Activated naive CD8-positive, alpha-beta T cell treated with anti-CD3 and anti-CD28 coated beads, Interleukin-2, amount 10 ng/mL, durations not matched to agents 7 days and 5 days (primary cell): ENCODE data around the gene MAP4K3. TPM values are rescaled to one million over a fixed set of nuclear protein-coding genes. Genes with fewer than 3 reads are reported as not detected.
"Not testable (repeated sequence)": the region's sequence is repeated elsewhere in the genome, so short reads cannot be mapped to it uniquely, and the experiment has no call there.

Experiments used
- ATAC-seq: fragments of 150-1000 bp; cut with Tn5 transposase; one replicate; pipeline ENCODE4 v1.10.0; 2021; ENCODE audit warnings: low read depth, moderate library complexity
- POLR2A ChIA-PET: fragments of 350-600 bp; sonication (Branson Sonifier 250); formaldehyde crosslinking; loops from one replicate; lab custom pipeline; 2021; ENCODE audit warnings: antibody characterized with exemption; lab: Charles Lee
- DNase-seq: peaks from one replicate; pipeline ENCODE4 v3.0.0; 2021
- H3K27ac Mint-ChIP-seq: one replicate; pipeline ENCODE4 v1.8.0; 2022; ENCODE audit warnings: mild to moderate bottlenecking, mixed read lengths
- H3K27me3 Mint-ChIP-seq: one replicate; pipeline ENCODE4 v1.8.0; 2022; ENCODE audit warnings: mild to moderate bottlenecking, moderate library complexity, mixed read lengths
- H3K36me3 Mint-ChIP-seq: one replicate; pipeline ENCODE4 v1.8.0; 2021; ENCODE audit warnings: mild to moderate bottlenecking, mixed read lengths
- H3K4me1 Mint-ChIP-seq: one replicate; pipeline ENCODE4 v1.8.0; 2021; ENCODE audit warnings: mixed read lengths
- H3K4me3 Mint-ChIP-seq: one replicate; pipeline ENCODE4 v1.8.0; 2022; ENCODE audit warnings: mild to moderate bottlenecking, moderate library complexity, mixed read lengths
- H3K9me3 Mint-ChIP-seq: one replicate; pipeline ENCODE4 v1.8.0; 2021; ENCODE audit warnings: mixed read lengths
- total RNA-seq, 2 experiments: library from RNA; stranded (reverse); gene quantifications; one replicate each; pipeline ENCODE4 v1.2.3, GENCODE V29; 2021

MAP4K3 gene
- total RNA-seq, 2 experiments from 2014 or later: 12.1 to 13.7 TPM

DNA sequence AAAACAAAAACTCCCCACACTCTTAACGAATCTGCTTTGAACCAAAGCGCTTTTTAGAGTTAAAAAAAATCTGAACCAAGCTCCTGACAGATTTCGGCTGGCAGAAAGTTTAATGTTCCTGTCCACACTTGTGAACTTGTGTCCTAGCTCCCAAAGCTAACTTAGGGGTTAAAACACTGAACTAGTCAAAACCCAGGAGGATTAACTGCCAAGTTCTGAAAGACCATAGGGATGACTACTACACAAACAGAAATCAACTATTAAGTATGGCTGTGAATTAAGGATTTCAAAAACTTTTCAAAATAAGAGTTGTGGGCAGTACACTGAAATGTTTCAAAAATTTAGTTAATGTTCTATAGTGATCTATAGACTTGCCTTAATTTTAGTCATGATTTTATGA is 167.1 kb downstream of the MAP4K3 start:
- H3K36me3 Mint-ChIP-seq: peaks cover 11% of the 10 kb centered on the region
- H3K27ac Mint-ChIP-seq: no peak overlapping the region
- no peak overlapping the region for H3K4me3 Mint-ChIP-seq
- H3K27me3 Mint-ChIP-seq: no peaks in the 10 kb centered on the region
- POLR2A ChIA-PET: no interaction called here
- peaks cover 12% of the 10 kb centered on the region for H3K4me1 Mint-ChIP-seq
- no peak for DNase-seq
- no peak for ATAC-seq
- no peaks in the 10 kb centered on the region for H3K9me3 Mint-ChIP-seq

DNA sequence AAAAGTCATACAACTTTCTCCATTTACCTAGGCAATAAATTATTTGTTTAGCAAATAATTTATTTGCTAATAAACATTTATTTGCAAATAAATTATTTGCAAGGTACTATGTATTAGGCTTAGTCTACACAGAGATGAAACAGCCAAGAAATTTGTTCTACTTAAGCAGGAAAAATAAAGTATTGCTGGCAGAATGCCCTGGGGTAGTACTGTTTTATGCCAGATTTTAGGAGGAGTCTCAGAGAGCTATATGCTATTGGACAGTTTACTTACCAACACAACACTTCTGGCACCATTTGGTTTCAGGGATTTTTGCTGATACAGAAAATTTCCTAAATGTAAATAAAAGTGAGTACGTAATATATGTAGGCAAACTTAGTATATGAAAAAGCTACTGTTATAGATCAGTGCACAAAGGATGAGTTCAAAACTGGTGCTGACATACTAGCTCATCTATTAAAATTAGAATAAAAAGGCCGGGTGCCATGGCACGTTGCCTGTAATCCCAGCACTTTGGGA is 170.1 kb downstream of the MAP4K3 start:
- no peak for DNase-seq
- POLR2A ChIA-PET: no interaction called here
- Mint-ChIP-seq H3K27ac (no peak overlapping the region), H3K4me3 (no peak overlapping the region), H3K9me3 (no peaks in the 10 kb centered on the region), H3K27me3 (no peaks in the 10 kb centered on the region), H3K36me3 (peaks cover 16% of the 10 kb centered on the region), H3K4me1 (peaks cover 22% of the 10 kb centered on the region)
- no peak for ATAC-seq

DNA sequence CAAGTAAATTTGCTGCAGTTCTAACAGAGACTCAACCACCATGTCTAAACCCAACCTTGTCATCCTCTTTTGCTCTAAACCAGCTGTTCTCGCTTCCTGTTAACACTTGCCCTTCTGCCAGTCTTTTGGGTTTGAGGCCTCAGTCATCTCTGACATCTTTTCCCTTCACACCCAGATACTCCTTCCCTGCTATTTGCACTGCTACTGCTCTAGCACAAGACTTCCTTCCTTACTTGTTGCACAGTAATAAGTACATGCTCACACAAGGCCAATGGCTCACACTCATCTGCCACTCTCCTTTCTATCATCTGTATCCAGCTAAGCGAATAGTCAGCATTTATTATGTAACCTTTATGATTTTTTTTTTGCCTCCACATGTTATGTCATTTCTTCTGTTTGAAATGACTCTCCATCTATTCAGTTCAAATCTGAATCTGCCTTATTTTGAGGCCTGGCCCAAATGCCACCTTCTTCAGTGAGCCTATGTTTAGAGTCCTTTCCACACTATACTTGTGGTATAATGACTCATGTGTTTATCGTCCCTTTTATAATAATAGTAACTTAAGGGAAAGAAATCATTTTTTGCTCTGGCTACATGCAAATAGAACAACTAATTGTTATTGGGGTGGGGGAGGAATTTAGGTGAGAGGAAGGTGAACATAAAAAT is 170.8 kb downstream of the MAP4K3 start:
- ATAC-seq (peak; percentile 87), DNase-seq (no peak)
- POLR2A ChIA-PET: interaction anchor here (1.7 kb wide), 1 partner anchor 21 kb away, joined by 6 read pairs; no protein-coding TSS in a partner anchor
- peaks cover 22% of the 10 kb centered on the region for H3K4me1 Mint-ChIP-seq
- peak overlapping the region; percentile 35 for H3K4me3 Mint-ChIP-seq
- no peaks in the 10 kb centered on the region for H3K9me3 Mint-ChIP-seq
- H3K27ac Mint-ChIP-seq: peak overlapping the region; percentile 77
- peaks cover 16% of the 10 kb centered on the region for H3K36me3 Mint-ChIP-seq
- H3K27me3 Mint-ChIP-seq: no peaks in the 10 kb centered on the region

DNA sequence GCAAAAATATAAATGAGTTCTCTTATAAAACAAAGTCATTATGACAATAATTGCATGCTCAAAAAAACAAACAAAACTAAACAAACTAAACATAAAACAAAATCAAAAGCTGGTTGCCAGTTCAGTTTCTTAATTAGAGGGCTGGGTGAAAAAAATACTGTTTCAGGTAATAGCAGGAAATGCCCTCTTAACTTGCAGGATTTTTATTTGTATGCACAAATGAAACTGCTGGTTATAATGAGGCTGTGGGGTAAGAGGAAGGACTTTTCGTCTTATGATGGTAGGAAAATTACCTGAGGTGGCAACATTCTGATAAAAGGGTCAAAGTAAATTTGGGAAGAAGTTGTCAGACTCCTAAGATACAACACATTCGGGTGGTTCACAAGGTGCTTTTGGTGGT is 171.8 kb downstream of the MAP4K3 start:
- Mint-ChIP-seq H3K4me1 (peaks cover 22% of the 10 kb centered on the region), H3K27ac (peak overlapping the region; percentile 69), H3K36me3 (peaks cover 16% of the 10 kb centered on the region), H3K4me3 (peak overlapping the region; percentile 21), H3K9me3 (no peaks in the 10 kb centered on the region), H3K27me3 (no peaks in the 10 kb centered on the region)
- no peak for DNase-seq
- no peak for ATAC-seq
- POLR2A ChIA-PET: interaction anchor here (1.7 kb wide), 1 partner anchor 20 kb away, joined by 6 read pairs; no protein-coding TSS in a partner anchor

DNA sequence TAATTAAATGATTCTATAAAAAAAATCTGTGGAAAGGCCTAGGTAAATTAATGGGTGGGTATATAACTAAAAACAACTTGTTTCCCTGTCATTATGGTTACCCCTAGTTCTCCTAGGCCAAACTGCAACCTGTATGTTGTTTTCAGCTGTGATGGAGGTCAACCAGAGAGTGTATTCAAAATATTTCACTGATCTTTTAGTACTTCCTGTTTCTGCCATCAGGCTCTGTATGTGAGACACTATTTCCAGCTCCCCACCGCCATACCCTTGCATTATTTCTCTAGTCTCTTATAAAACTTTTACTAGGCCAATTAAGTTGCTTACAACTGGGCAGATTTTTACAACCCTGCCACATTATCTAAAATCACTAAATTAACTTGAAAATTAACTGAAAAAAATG is 172.4 kb downstream of the MAP4K3 start:
- peaks cover 14% of the 10 kb centered on the region for H3K36me3 Mint-ChIP-seq
- ATAC-seq (peak; percentile 46), DNase-seq (no peak)
- peak overlapping the region; percentile 9 for H3K4me3 Mint-ChIP-seq
- no peaks in the 10 kb centered on the region for H3K9me3 Mint-ChIP-seq
- peak overlapping the region; percentile 70 for H3K27ac Mint-ChIP-seq
- peaks cover 22% of the 10 kb centered on the region for H3K4me1 Mint-ChIP-seq
- no peaks in the 10 kb centered on the region for H3K27me3 Mint-ChIP-seq
- POLR2A ChIA-PET: interaction anchor here (1.7 kb wide), 1 partner anchor 20 kb away, joined by 6 read pairs; no protein-coding TSS in a partner anchor

DNA sequence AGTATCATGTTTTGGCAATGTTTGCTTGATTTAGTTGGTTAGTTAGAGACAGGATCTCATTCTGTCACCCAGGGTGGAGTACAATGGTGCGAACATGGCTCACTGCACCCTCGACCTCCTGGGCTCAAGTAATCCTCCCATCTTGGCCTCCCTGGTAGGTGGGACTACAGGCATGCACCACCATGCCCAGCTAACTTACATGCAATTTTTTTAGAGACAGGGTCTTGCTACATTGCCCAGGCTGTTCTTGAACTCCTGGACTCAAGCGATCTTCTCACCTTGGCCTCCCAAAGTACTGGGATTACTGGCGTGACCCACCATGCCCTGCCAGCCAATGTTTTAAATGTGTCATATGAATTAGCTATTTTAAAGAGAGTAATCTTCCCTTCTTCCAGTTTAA is 177.0 kb downstream of the MAP4K3 start:
- Mint-ChIP-seq H3K27ac (no peak overlapping the region), H3K36me3 (peaks cover 21% of the 10 kb centered on the region), H3K27me3 (no peaks in the 10 kb centered on the region), H3K4me1 (peaks cover 10% of the 10 kb centered on the region), H3K4me3 (no peak overlapping the region), H3K9me3 (no peaks in the 10 kb centered on the region)
- POLR2A ChIA-PET: no interaction called here
- ATAC-seq (no peak), DNase-seq (no peak)

DNA sequence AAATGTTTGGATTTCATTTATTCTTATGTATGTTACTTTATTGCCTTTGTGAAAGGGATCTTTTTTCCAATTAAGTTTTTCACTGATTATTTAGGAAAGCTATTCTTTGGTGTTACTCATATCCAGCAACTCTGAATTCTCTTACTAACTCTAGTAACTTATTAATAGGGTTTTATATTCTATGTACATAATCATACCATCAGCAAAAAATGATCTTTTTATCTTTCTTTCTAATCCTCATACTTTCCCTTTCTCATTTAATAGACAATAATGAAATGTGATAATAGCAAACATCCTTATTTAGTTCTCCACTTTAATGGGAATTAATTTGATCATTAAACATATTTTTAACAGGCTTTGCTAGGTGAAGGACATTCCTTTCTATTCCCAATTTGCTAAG is 181.0 kb downstream of the MAP4K3 start:
- DNase-seq (no peak), ATAC-seq (no peak)
- POLR2A ChIA-PET: no interaction called here
- Mint-ChIP-seq H3K36me3 (peaks cover 26% of the 10 kb centered on the region), H3K4me1 (no peaks in the 10 kb centered on the region), H3K4me3 (no peak overlapping the region), H3K27me3 (no peaks in the 10 kb centered on the region), H3K27ac (no peak overlapping the region), H3K9me3 (peaks cover 5% of the 10 kb centered on the region)

DNA sequence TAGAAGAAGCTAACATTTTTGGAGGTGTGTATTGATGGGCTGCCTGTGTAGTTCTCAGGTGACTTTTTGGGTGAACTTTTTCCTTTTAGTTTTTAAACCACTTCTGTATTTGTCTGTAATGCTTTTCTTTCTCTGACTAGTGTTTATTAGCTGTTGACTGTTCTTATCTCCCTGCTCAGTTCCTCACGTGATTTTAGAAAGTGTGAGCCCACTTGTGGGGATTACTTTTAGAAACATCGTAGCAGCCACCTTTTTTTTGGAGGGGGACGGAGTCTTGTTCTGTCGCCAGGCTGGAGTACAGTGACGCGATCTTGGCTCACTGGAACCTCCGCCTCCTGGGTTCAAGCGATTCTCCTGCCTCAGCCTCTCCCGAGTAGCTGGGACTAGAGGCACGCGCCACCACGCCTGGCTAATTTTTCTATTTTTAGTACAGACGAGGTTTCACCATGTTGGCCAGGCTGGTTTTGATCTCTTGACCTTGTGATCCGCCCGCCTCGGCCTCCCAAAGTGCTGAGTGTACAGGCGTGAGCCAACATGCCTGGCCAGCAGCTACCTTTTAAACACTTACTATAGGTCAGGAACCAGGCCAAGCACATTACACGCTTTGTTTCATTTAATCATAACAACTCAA is 184.1 kb downstream of the MAP4K3 start:
- Mint-ChIP-seq H3K27me3 (no peaks in the 10 kb centered on the region), H3K4me1 (peaks cover 2% of the 10 kb centered on the region), H3K36me3 (peaks cover 29% of the 10 kb centered on the region), H3K9me3 (peaks cover 5% of the 10 kb centered on the region), H3K27ac (no peak overlapping the region), H3K4me3 (no peak overlapping the region)
- DNase-seq (no peak), ATAC-seq (no peak)
- POLR2A ChIA-PET: no interaction called here

DNA sequence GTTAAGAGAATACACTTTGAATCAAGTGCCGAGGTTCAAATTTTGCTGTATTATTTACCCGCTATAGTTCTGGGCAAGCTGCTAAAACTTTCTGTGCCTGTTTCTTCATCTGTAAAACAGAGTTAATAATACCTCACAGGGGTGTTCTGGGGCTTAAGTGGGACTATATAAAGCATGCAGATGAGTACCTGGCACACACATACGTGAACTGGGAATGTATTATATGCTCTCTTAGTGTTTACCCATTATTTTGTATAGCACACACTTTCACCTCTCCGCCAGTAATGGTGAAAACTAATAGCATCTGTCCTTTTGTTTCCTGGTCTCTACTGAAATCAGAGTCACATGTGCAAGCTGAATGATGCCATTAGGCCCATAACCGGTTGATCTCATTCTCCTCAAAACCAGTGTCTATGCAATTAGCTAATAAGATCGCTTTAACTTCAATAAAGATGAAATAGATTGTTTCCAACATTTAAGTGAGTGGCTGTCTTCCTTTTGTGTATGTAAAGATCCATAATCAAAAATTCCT is 189.5 kb downstream of the MAP4K3 start:
- peaks cover 5% of the 10 kb centered on the region for H3K9me3 Mint-ChIP-seq
- peaks cover 14% of the 10 kb centered on the region for H3K36me3 Mint-ChIP-seq
- H3K27ac Mint-ChIP-seq: no peak overlapping the region
- DNase-seq (no peak), ATAC-seq (no peak)
- POLR2A ChIA-PET: no interaction called here
- peaks cover 21% of the 10 kb centered on the region for H3K4me1 Mint-ChIP-seq
- no peaks in the 10 kb centered on the region for H3K27me3 Mint-ChIP-seq
- no peak overlapping the region for H3K4me3 Mint-ChIP-seq

DNA sequence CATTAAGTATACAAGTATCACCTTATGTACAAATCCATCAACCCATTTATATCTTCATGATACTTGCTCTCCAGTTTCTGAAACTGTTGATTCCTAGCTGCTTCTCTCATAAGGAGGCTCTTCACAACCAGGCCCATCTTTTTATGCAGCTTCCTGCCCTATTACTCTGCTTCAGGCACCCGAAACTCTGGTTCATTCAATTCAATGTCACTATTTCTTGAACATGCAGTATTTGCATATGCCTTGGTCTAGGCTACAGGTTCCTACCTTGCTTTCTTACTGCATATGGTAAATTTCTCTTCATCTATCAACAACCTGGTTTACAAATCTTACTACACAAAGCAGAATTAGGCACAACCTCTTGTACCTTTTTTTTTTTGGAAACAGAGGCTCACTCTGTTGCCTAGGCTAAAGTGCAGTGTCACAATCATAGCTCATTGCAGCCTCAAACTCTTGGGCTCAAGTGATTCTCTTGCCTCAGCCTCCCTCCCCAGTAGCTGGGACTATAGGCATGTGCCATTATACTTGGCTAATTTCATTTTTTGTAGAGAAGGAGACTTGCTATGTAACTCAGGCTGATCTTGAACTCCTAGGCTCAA is 190.6 kb downstream of the MAP4K3 start:
- no peak for DNase-seq
- POLR2A ChIA-PET: interaction anchor here (1.1 to 2.0 kb wide), 2 partner anchors 15 to 495 kb away, joined by 5 to 6 read pairs; partner anchors contain the start of gene SRSF7
- no peak for ATAC-seq
- Mint-ChIP-seq H3K4me3 (peak overlapping the region; percentile 0), H3K27ac (no peak overlapping the region), H3K27me3 (no peaks in the 10 kb centered on the region), H3K4me1 (peaks cover 22% of the 10 kb centered on the region), H3K9me3 (peaks cover 4% of the 10 kb centered on the region), H3K36me3 (peaks cover 12% of the 10 kb centered on the region)

DNA sequence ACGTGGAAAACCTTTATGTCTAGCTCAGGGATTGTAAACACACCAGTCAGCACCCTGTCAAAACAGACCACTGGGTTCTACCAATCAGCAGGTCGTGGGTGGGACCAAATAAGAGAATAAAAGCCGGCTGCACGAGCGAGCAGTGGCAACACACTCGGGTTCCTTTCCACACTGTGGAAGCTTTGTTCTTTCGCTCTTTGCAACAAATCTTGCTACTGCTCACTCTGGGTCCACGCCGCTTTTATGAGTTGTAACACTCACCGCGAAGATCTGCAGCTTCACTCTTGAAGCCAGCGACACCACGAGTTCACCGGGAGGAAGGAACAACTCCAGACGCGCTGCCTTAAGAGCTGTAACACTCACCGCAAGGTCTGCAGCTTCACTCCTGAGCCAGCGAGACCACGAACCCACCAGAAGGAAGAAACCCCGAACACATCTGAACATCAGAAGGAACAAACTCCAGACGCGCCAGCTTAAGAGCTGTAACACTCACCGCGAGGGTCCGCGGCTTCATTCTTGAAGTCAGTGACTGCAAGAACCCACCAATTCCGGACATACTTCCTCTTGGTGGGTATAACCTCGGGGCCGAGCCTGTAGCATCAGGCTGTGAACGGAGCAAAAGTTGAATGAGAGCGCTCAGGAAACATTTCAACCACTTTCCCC is 192.0 kb downstream of the MAP4K3 start:
- peak overlapping the region; percentile 85 for H3K27ac Mint-ChIP-seq
- H3K9me3 Mint-ChIP-seq, H3K36me3 Mint-ChIP-seq, H3K27me3 Mint-ChIP-seq: not testable (repeated sequence)
- POLR2A ChIA-PET: interaction anchor here (0.8 to 2.0 kb wide), 5 partner anchors 9 to 494 kb away, joined by 3 to 6 read pairs (median 5); partner anchors contain the start of gene SRSF7
- ATAC-seq (peak; percentile 72), DNase-seq (peak; percentile 61)
- peak overlapping the region; percentile 84 for H3K4me3 Mint-ChIP-seq
- peaks cover 20% of the 10 kb centered on the region for H3K4me1 Mint-ChIP-seq

DNA sequence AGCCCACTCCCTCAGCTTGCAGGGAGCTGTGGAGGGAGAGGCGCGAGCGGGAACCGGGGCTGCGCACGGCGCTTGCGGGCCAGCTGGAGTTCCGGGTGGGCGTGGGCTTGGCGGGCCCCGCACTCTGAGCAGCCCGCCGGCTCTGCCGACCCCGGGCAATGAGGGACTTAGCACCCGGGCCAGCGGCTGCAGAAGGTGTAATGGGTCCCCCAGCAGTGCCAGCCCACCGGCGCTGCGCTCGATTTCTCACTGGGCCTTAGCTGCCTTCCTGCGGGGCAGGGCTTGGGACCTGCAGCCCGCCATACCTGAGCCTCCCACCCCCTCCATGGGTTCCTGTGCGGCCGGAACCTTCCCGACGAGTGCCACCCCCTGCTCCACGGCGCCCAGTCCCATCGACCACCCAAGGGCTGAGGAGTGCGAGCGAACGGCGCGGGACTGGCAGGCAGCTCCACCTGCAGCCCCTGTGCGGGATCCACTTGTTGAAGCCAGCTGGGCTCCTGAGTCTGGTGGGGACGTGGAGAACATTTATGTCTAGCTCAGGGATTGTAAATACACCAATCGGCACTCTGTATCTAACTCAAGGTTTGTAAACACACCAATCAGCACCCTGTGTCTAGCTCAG is 192.7 kb downstream of the MAP4K3 start:
- H3K27me3 Mint-ChIP-seq, H3K36me3 Mint-ChIP-seq, ATAC-seq, DNase-seq, H3K9me3 Mint-ChIP-seq: not testable (repeated sequence)
- Mint-ChIP-seq H3K27ac (peak overlapping the region; percentile 85), H3K4me1 (peaks cover 20% of the 10 kb centered on the region), H3K4me3 (peak overlapping the region; percentile 84)
- POLR2A ChIA-PET: interaction anchor here (1.0 to 1.4 kb wide), 3 partner anchors 15 to 120 kb away, joined by 3 to 6 read pairs (median 5); no protein-coding TSS in a partner anchor
